Naive thymus-derived CD4-positive, alpha-beta T cell (primary cell): ENCODE results near the gene SEC22A. TPM values are rescaled to one million over a fixed set of nuclear protein-coding genes. Genes with fewer than 3 reads are reported as not detected.

Experiments used
- ATAC-seq: fragments of 150-1000 bp; cut with Tn5 transposase; 2 replicates; pipeline ENCODE4 v1.10.0; 2021; ENCODE audit warnings: mild to moderate bottlenecking, moderate library complexity
- CTCF ChIA-PET: fragments of 350-600 bp; sonication (Branson Sonifier 250); formaldehyde crosslinking; loops from one replicate; lab custom pipeline; 2021; ENCODE audit warnings: antibody characterized with exemption; lab: Charles Lee
- POLR2A ChIA-PET: fragments of 350-600 bp; sonication (Branson Sonifier 250); formaldehyde crosslinking; loops from one replicate; lab custom pipeline; 2021; ENCODE audit warnings: antibody characterized with exemption, inconsistent platforms; lab: Charles Lee
- DNase-seq, 9 donors: peaks; one replicate each; pipeline versions ENCODE4 v3.0.0 to v3.0.0-alpha.2; 2020 to 2022; ENCODE audit warnings: mixed read lengths in 1 of 9
- H3K27ac ChIP-seq: one replicate; pipeline ENCODE4 v1.7.0; 2013; ENCODE audit warnings: mild to moderate bottlenecking, low read depth, low read length, moderate library complexity
- H3K27me3 ChIP-seq, 2 donors: one replicate each; pipeline ENCODE4 v1.7.0; 2013; ENCODE audit warnings: low read length in 2 of 2, mild to moderate bottlenecking in 2 of 2, moderate library complexity in 2 of 2; ENCODE audit not compliant: control insufficient read depth in 2 of 2, insufficient read depth in 2 of 2
- H3K36me3 ChIP-seq, 3 experiments: 1 replicate in 2 of 3; 2 replicates in 1 of 3; pipeline ENCODE4 v1.7.0; 2013; ENCODE audit warnings: low read length in 3 of 3, mild to moderate bottlenecking in 3 of 3, moderate library complexity in 1 of 3; ENCODE audit not compliant: insufficient read depth in 3 of 3, control insufficient read depth in 2 of 3
- H3K4me1 ChIP-seq, 2 donors: one replicate each; pipeline ENCODE4 v1.7.0; 2013; ENCODE audit warnings: low read length in 2 of 2, mild to moderate bottlenecking in 2 of 2, moderate library complexity in 1 of 2; ENCODE audit not compliant: control insufficient read depth in 2 of 2, insufficient read depth in 2 of 2
- H3K4me3 ChIP-seq: 2 replicates; pipeline ENCODE4 v1.7.0; 2013; ENCODE audit warnings: mild to moderate bottlenecking, low read length
- H3K9me3 ChIP-seq, 3 experiments: 1 replicate in 2 of 3; 2 replicates in 1 of 3; pipeline ENCODE4 v1.7.0; 2013; ENCODE audit warnings: low read length in 3 of 3; ENCODE audit not compliant: control insufficient read depth in 2 of 3
- H3K27ac Mint-ChIP-seq, 9 donors: one replicate each; pipeline ENCODE4 v1.8.0; 2020 to 2022; ENCODE audit warnings: mixed read lengths in 9 of 9, mild to moderate bottlenecking in 8 of 9, moderate library complexity in 5 of 9, inconsistent platforms in 2 of 9
- H3K27me3 Mint-ChIP-seq, 5 donors: one replicate each; pipeline ENCODE4 v1.8.0; 2021 to 2022; ENCODE audit warnings: mixed read lengths in 5 of 5, mild to moderate bottlenecking in 1 of 5
- H3K36me3 Mint-ChIP-seq, 5 donors: one replicate each; pipeline ENCODE4 v1.8.0; 2020 to 2022; ENCODE audit warnings: mixed read lengths in 5 of 5, mild to moderate bottlenecking in 3 of 5, inconsistent platforms in 1 of 5
- H3K4me1 Mint-ChIP-seq, 7 donors: one replicate each; pipeline ENCODE4 v1.8.0; 2020 to 2022; ENCODE audit warnings: mixed read lengths in 7 of 7, mild to moderate bottlenecking in 3 of 7, inconsistent platforms in 1 of 7
- H3K4me3 Mint-ChIP-seq, 10 donors: one replicate each; pipeline ENCODE4 v1.8.0; 2020 to 2022; ENCODE audit warnings: mild to moderate bottlenecking in 10 of 10, mixed read lengths in 10 of 10, moderate library complexity in 6 of 10, inconsistent platforms in 2 of 10
- H3K9me3 Mint-ChIP-seq, 11 donors: one replicate each; pipeline ENCODE4 v1.8.0; 2020 to 2022; ENCODE audit warnings: mixed read lengths in 11 of 11, mild to moderate bottlenecking in 4 of 11, inconsistent platforms in 1 of 11, moderate library complexity in 1 of 11
- intact Hi-C, 2 donors: fragments of 100-400 bp; cut with micrococcal nuclease; formaldehyde crosslinking; loops; one replicate each; pipeline ENCODE4 v1.15.1; 2023
- polyA plus RNA-seq, 2 donors: library from polyadenylated mRNA; unstranded; fragments of 300-500 nt; fragmentation: Illumina TruSeq; gene quantifications; one replicate each; pipeline ENCODE4 v1.2.3, GENCODE V29; 2021
- total RNA-seq, 6 experiments: library from RNA in 5 of 6; stranded (reverse) in 5 of 6; gene quantifications; 1 replicate in 5 of 6; 2 replicates in 1 of 6; pipeline ENCODE4 v1.2.3 and lab custom pipeline; 2021 to 2026

The SEC22A gene
- total and polyA plus RNA-seq, 7 experiments from 2014 or later: 14.0 to 20.1 (median 16.1) TPM

- intact Hi-C loops: no loop called here
- Mint-ChIP-seq H3K27ac (no peak overlapping the region), H3K4me3 (no peak overlapping the region), H3K4me1 (peaks cover 0 to 6% (median 0%) of the 10 kb centered on the region in 7 donors), H3K9me3 (peaks cover 0 to 7% (median 0%) of the 10 kb centered on the region in 11 donors), H3K27me3 (peaks cover 0 to 4% (median 0%) of the 10 kb centered on the region in 5 donors), H3K36me3 (no peaks in the 10 kb centered on the region)
- ChIA-PET CTCF (no interaction called here), POLR2A (no interaction called here)
- Histone ChIP-seq H3K27ac (no peak overlapping the region), H3K4me1 (no peaks in the 10 kb centered on the region), H3K9me3 (no peaks in the 10 kb centered on the region), H3K4me3 (no peak overlapping the region), H3K36me3 (no peaks in the 10 kb centered on the region), H3K27me3 (no peaks in the 10 kb centered on the region)
- DNase-seq: peak in 1 of 9 donors; percentile 8
- no peak for ATAC-seq
Observed at GRCh38 chr3:123287051-123287961, 85.6 kb downstream of the SEC22A start.

GRCh38 chr3:123287962-123288302 lies 86.2 kb downstream of the SEC22A start:
- H3K27me3 ChIP-seq: no peaks in the 10 kb centered on the region
- no peak for ATAC-seq
- no peaks in the 10 kb centered on the region for H3K4me1 ChIP-seq
- Mint-ChIP-seq H3K4me1 (peaks cover 0 to 6% (median 0%) of the 10 kb centered on the region in 7 donors), H3K9me3 (peaks cover 0 to 7% (median 0%) of the 10 kb centered on the region in 11 donors), H3K4me3 (no peak overlapping the region), H3K36me3 (no peaks in the 10 kb centered on the region), H3K27ac (no peak overlapping the region), H3K27me3 (peaks cover 0 to 5% (median 0%) of the 10 kb centered on the region in 5 donors)
- no peak for DNase-seq
- H3K27ac ChIP-seq: no peak overlapping the region
- H3K4me3 ChIP-seq: no peak overlapping the region
- H3K9me3 ChIP-seq: no peaks in the 10 kb centered on the region
- no peaks in the 10 kb centered on the region for H3K36me3 ChIP-seq
- CTCF ChIA-PET: no interaction called here
- intact Hi-C loops: no loop called here
- POLR2A ChIA-PET: no interaction called here

- Histone ChIP-seq H3K27me3 (no peaks in the 10 kb centered on the region), H3K9me3 (no peaks in the 10 kb centered on the region), H3K4me1 (no peaks in the 10 kb centered on the region), H3K4me3 (no peak overlapping the region), H3K27ac (no peak overlapping the region), H3K36me3 (no peaks in the 10 kb centered on the region)
- no peaks in the 10 kb centered on the region for H3K36me3 Mint-ChIP-seq
- peaks cover 0 to 6% (median 0%) of the 10 kb centered on the region in 7 donors for H3K4me1 Mint-ChIP-seq
- intact Hi-C loops: no loop called here
- no peak for ATAC-seq
- H3K9me3 Mint-ChIP-seq: peaks cover 0 to 7% (median 0%) of the 10 kb centered on the region in 11 donors
- ChIA-PET CTCF (no interaction called here), POLR2A (no interaction called here)
- H3K27ac Mint-ChIP-seq: no peak overlapping the region
- no peak for DNase-seq
- H3K27me3 Mint-ChIP-seq: peaks cover 0 to 21% (median 0%) of the 10 kb centered on the region in 5 donors
- H3K4me3 Mint-ChIP-seq: no peak overlapping the region
Observed at GRCh38 chr3:123289391-123290106, 87.8 kb downstream of the SEC22A start.

- Mint-ChIP-seq H3K27ac (no peak overlapping the region), H3K9me3 (peaks cover 0 to 7% (median 0%) of the 10 kb centered on the region in 11 donors), H3K27me3 (peaks cover 0 to 28% (median 0%) of the 10 kb centered on the region in 5 donors), H3K36me3 (no peaks in the 10 kb centered on the region), H3K4me3 (no peak overlapping the region), H3K4me1 (peaks cover 0 to 6% (median 0%) of the 10 kb centered on the region in 7 donors)
- ChIA-PET POLR2A (no interaction called here), CTCF (no interaction called here)
- intact Hi-C loops: no loop called here
- H3K4me3 ChIP-seq: no peak overlapping the region
- ATAC-seq (no peak), DNase-seq (no peak)
- no peaks in the 10 kb centered on the region for H3K27me3 ChIP-seq
- no peak overlapping the region for H3K27ac ChIP-seq
- H3K36me3 ChIP-seq: no peaks in the 10 kb centered on the region
- H3K9me3 ChIP-seq: no peaks in the 10 kb centered on the region
- no peaks in the 10 kb centered on the region for H3K4me1 ChIP-seq
Observed at GRCh38 chr3:123290107-123290930, 88.6 kb downstream of the SEC22A start.

- intact Hi-C loops: no loop called here
- peaks cover 0 to 28% (median 0%) of the 10 kb centered on the region in 5 donors for H3K27me3 Mint-ChIP-seq
- no peak for ATAC-seq
- ChIA-PET CTCF (no interaction called here), POLR2A (no interaction called here)
- Histone ChIP-seq H3K9me3 (no peaks in the 10 kb centered on the region), H3K27ac (no peak overlapping the region), H3K4me1 (no peaks in the 10 kb centered on the region), H3K27me3 (no peaks in the 10 kb centered on the region), H3K4me3 (no peak overlapping the region), H3K36me3 (no peaks in the 10 kb centered on the region)
- no peak overlapping the region for H3K27ac Mint-ChIP-seq
- peaks cover 0 to 6% (median 0%) of the 10 kb centered on the region in 7 donors for H3K4me1 Mint-ChIP-seq
- H3K9me3 Mint-ChIP-seq: peaks cover 0 to 7% (median 0%) of the 10 kb centered on the region in 11 donors
- no peak for DNase-seq
- no peak overlapping the region for H3K4me3 Mint-ChIP-seq
- H3K36me3 Mint-ChIP-seq: no peaks in the 10 kb centered on the region
Observed at GRCh38 chr3:123290962-123291361, 89.2 kb downstream of the SEC22A start.

- Mint-ChIP-seq H3K4me1 (peaks cover 0 to 6% (median 0%) of the 10 kb centered on the region in 7 donors), H3K27me3 (peaks cover 0 to 31% (median 0%) of the 10 kb centered on the region in 5 donors), H3K27ac (no peak overlapping the region), H3K9me3 (peaks cover 0 to 7% (median 0%) of the 10 kb centered on the region in 11 donors), H3K36me3 (no peaks in the 10 kb centered on the region), H3K4me3 (no peak overlapping the region)
- intact Hi-C loops: no loop called here
- Histone ChIP-seq H3K4me1 (no peaks in the 10 kb centered on the region), H3K27ac (no peak overlapping the region), H3K27me3 (no peaks in the 10 kb centered on the region), H3K9me3 (no peaks in the 10 kb centered on the region), H3K36me3 (no peaks in the 10 kb centered on the region), H3K4me3 (no peak overlapping the region)
- no peak for ATAC-seq
- ChIA-PET CTCF (no interaction called here), POLR2A (no interaction called here)
- no peak for DNase-seq
Observed at GRCh38 chr3:123291404-123291803, 89.7 kb downstream of the SEC22A start.
